Left lobe of liver (tissue), 2 donors: ENCODE results near the gene AFF1. TPM values are rescaled to one million over a fixed set of nuclear protein-coding genes. Genes with fewer than 3 reads are reported as not detected.
"Not testable (repeated sequence)": the region's sequence is repeated elsewhere in the genome, so short reads cannot be mapped to it uniquely, and the experiment has no call there.

ENCODE experiments used
- ATAC-seq: fragments of 200-7000 bp; cut with Tn5 transposase; one replicate; pipeline ENCODE4 v1.9.1; 2020; ENCODE audit warnings: mild to moderate bottlenecking, moderate library complexity
- DNase-seq: peaks from one replicate; pipeline ENCODE4 v3.0.0-alpha.2; 2020; ENCODE audit warnings: low spot score
- total RNA-seq: library from RNA; stranded (reverse); gene quantifications from one replicate; pipeline ENCODE4 v1.2.1, GENCODE V29; 2021
- donor health status: DM: no; HTN: no; CAD: no; lungs with moderate emphysema.
- donor health status: DM: no; HTN: yes; CAD: no.

The AFF1 gene
- total RNA-seq, 1 donor from 2014 or later = 37.2 TPM

DNA sequence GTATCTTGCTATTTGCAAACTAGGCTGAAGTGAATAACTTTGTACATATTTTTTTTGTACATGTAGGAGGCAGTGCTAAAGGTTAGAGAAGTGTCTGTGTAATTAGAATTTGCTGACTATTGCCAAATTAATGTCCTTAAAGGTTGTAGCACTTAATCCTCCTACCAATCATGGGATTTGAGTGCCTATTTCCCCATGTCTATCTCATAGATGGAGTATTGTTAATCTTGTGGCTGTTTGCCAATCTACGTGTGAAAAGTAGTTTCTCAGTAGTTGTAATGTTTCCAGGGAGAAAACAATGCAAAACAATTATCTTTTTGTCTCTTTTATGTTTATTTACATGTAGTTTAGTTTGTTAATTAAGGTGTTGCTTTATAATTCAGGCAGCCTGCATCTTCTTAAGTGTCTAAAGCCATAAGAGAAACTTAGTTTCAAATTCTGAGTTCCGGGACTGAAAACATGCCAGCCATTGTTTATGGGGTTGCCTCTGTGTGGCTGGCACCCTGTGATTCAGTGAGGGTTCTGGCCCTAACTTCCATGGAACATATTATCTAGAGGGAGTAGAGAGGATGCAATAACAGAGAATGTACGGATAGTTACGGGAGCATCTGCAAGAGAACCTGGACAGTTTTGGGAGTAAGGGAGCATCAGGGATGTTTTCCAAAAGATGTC, 143.2 kb downstream of the AFF1 start:
- ATAC-seq = no peak
- DNase-seq = no peak

DNA sequence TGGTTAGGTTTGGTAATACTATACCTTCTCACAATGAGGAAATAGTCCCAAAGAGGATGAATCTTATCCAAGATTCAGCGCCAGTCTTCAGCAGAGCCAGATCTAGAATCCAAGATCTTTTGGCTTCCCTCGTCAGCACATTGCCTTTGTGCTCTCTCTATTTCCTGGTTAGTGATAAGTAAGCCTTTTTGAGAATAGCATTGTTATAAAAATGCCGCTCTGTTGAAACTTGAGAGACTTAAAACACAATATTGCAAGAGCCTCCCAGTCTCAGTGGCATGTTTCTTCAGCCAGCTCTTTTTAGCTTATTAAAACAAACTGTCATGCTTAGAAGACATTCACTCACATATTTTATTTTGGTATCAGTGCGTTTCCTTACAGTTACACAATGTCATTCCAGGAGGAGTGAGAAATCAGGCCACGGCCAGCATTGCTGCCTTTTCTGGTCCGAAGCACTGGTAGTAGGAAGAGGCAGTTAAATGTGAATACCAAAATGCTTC, 144.2 kb downstream of the AFF1 start:
- ATAC-seq (peak; percentile 55), DNase-seq (no peak)

DNA sequence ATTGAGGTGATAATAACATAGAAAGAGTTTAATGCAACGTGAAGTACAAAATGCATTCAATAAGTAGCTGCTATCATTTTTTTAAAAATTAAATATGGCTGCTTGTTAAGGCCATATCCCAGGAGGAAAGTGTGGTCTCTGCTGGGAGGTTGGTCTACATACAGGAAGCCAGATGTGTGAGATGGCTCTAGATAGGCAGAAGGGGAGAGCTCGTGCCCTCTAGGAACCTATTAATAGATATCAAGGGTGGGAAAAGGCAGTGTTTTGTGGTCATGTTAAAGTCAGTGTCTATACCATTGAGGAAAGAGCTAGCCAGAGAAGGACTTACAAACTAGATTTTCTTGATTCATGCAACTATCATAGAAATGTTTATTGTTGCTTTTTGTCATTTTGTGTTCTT, 145.2 kb downstream of the AFF1 start:
- ATAC-seq (no peak), DNase-seq (no peak)

DNA sequence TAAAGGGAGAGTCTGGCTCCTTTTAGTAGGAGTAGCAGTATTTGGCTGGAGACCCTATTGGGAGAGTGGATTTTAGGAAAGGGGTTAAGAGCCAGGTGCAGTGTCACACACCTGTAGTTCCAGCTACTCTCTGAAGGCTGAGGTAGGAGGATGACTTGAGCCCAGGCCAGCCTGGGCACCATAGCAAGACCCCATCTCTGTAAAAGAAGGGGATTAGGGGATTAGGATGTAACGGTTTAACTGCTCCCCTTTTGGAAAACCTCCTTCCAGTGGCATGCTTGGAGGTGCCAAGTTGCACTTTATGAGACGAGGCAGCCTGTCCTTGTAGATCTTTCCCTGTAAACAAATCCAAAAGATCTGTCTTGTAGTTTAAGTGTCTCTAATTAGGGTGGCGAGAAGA, 145.7 kb downstream of the AFF1 start:
- DNase-seq (no peak), ATAC-seq (no peak)

DNA sequence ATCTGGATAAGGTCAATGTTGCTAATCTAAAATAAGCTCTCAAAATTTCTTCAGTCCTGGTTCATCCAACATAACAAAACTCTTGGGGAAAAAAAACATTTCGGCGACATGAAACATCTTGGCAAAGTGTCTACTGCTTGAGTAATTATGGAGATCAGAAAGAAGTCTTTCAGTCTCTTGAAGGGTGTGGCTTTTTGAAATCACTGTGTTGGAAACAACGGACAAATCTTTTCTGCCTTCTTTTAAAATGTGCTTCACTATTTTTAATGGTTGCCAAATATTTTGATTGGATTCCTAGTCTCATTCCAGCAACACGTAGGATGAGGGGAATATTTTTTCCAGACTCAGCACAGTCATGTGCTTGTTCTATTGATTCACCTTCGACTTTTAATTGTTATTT, 147.0 kb downstream of the AFF1 start:
- DNase-seq = no peak
- no peak for ATAC-seq

DNA sequence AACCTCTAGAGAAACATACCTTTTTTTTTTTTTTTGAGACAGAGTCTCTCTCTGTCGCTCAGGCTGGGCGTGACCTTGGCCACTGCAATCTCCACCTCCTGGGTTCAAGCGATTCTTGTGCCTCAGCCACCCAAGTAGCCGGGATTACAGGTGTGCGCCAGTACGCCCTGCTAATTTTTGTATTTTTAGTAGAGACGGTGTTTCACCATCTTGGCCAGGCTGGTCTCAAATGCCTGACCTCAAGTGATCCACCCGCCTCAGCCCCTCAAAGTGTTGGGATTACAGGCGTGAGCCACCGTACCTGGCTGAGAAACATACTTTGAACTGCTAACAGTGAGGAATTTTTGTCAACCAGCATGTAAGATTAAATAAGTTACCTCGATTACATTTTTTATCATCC, 150.9 kb downstream of the AFF1 start:
- not testable (repeated sequence) for ATAC-seq, DNase-seq

DNA sequence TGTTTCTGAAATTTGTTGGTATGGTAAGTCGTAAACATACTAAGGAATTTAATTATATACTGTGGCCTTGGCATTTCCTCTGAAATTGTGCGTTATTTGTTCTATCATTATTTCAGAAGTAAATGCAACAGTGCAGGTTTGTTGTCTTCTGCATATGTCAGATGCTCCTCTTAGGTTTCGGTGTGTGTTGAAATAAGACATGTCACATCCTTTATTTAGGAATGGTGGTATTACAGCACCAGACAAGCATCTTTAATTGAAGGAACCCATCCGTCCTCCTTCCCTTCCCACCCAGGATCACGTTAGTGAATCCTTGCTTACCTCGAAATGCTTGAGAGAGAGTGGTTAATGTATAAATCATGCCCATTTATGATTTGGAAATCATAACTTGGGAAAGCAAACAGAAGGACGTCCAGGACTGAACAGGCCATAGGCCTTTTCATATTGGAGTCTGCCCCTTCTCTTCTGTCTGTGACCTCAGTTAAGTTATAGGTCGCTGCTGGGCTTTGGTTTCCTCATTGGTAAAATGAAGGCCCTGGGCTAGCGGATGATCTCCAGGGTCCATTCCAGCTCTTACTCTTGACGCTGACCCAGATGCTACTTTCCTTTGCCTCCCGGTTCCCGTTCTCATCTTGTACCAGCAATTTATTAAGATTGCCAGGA, 151.5 kb downstream of the AFF1 start:
- DNase-seq (no peak), ATAC-seq (no peak)

DNA sequence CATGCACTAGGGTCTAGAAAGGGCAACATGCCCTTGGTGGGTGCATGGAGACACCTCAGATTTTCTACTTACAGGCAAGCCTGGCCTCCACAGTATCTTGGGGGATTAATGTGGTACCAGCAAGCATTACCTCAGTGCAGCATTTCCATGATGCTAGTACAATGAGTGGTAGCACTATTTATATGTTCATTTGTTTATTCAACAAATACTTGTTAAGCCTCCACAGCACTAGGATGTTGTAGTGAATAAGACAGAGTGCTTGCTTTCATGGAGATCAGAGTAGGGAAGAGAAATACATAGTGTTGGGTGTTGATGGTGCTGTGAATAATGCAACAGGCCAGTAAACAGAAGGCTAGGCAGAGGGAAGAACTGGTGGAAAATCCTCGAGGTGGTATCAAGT, 152.2 kb downstream of the AFF1 start:
- DNase-seq = no peak
- no peak for ATAC-seq

DNA sequence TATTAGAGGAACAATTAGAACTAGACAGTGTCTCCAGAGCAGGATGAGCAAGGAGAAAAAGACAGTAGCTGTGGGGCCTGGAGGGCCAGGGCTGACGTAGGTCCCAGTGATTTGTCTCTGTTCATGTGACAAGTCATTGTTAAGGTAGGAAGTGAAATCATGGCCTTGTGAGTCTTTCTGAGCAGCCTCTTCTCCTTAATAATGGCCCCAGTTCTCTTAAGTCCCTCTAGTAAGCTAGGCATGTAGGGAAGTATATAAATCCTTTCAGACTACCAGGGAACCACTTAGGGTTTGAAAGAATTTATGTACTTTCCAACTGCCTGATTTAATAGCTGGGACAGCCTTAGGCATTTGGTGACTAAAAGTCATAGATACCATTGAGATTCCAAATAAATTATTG, 152.6 kb downstream of the AFF1 start:
- DNase-seq (no peak), ATAC-seq (peak; percentile 44)

DNA sequence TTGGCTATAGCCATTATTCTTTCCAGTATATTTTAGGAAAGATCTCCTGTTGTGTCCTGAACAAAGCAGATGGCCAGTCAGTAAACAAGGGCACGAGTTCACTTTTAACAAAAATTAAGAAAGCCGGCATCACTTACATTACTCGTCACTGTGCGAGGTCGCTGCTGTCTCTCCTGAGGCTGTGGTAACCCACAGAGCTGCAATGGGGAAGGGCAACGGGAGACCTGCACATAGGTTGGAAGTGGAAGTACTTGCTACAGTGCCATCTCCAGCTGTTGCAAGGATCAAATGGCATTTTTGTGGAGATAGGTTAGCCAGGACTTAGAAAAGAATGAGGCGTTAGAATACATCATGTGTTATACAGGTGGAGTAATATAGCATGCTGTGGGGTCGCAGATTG, 153.4 kb downstream of the AFF1 start:
- DNase-seq = no peak
- no peak for ATAC-seq

DNA sequence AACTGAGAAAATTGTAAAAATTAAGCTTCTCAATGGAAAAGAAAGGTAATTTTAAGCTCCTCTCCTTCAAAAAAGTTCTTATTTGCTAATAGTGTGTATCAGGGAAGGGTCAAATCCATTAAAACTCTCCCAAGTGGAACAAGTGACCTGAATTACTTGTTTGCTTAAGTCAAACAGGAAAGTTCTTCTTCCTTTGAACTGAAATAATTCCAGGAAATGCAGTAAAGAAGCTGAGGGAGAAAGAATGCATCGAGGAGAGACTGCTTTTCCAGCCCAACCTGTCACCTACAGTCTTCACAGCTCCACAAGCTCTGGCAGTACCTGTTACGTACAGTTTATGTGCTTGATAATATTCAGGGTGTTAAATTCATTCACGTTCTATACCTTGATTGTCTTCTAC, 154.6 kb downstream of the AFF1 start:
- DNase-seq (no peak), ATAC-seq (no peak)

DNA sequence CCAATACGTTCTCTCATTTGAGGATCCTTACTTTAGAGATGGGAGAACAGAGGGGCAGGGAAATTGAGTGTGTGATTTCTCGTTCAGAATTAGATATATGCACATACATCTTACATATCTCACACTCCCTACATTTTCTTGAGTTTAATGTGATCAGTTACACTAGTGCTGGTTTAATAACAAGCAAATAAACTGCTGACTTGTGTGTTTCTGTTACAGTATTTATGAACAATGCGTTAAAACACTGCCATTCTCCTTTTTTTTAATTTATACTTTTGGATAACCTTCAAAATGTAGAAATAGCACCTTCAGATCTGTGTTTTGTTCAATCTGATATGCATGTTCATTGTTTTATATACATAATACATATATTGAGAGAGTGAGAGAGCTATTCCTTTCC, 155.5 kb downstream of the AFF1 start:
- DNase-seq = no peak
- ATAC-seq = no peak

DNA sequence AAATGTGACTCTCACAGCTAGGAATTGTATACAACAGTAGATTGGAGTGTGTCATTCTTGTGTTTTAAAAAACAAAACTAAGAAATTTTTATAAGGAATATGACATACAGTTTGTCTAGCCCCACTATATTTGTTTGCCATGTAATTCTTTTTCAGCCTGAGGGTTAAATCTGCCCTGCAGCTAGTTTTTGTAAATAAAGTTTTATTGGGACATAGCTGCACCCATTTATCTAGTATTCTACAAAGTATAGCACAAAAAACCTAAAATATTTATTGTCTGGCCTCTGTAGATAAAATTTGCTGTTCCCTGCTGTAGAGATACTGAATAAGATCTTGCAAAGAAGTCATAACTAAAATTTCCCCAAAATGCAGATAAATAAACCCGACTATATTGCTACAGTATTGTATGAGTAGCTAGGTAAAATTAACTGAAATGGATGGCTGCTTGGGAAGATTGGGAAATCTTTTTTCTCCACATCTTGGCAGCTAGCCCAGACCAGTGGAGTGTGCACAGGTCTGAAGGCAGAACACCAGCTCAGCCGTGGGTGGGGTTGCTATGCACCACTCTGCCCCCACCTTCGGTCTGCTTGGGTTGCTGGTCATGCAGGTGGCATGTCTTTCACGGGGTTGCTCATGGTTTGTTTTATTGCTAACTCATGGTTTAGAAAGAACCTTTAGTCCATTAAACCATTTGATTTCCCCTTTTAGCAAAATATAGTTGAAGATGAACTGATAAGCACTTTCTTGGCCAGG, 157.8 kb downstream of the AFF1 start:
- peak; percentile 87 for ATAC-seq
- DNase-seq = peak; percentile 79

DNA sequence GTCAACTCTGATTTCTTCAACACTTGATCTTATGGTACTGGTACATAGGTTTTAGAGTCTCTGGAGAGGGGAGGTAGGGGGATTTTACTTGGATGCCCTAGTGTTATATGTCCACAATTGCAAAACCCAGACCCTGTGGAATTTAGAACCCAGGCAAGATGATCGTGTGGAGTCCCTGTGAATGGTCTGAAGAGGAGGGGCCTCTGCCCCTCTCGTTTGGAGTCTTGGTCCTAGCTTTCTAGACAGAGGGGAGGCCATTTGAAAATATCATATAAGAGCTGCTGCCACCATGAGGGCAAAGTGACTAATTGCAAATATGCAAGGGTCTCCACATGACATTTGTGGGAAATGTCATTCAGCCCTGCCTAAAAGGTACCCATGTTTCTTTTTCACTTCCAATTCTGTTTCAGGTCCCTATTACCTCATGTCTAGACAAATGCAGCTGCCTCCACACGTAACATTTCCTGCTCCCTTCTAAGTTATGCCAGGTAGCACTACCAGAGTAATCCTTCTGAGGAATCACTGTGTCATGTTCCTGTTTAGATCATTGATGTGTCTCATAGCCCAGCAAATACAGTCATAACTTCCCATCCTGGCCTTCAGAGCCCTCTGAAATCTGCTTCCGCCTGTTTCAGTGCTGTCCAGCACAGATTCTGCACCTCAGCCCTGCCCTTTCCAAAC, 158.8 kb downstream of the AFF1 start:
- ATAC-seq (peak; percentile 71), DNase-seq (no peak)

DNA sequence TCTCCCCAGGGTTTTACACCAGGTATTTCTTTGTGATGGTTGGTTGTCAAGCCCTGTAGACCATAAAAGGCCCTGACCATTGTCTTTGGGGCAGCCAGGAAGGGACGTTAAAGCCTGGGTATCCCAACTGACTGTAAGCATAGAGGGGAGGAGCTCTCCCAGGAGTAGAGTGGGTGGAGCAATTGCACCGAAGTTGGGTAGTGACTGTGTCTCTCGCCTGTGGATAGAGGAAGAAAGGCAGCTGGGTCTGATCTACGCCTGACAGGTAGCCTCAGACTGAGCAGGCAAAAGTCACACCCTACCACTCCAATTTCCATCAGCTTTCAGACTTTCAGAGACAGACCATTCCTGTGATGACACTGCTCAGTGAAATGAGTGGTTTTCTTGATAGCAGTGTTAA, 162.3 kb downstream of the AFF1 start:
- ATAC-seq (no peak), DNase-seq (no peak)

DNA sequence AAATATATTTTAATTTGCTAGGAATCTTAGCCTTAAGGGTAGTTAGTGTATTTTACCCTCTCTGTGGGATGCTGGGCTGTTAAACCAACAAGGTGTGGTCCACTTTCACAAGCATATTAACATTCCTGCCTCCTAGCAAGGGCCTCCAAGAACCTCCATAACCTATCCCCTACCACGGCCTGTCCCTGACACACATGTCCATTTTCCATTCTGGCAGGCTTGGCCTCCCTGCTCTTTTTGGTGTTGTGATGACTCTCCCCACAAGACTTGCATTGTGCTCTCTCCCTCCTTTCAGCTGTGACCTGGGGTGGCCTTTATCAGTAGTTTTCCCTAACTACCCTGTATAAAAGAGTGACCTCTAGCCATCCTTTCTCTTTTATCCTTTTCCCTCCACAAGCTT, 165.4 kb downstream of the AFF1 start:
- no peak for DNase-seq
- ATAC-seq = no peak

DNA sequence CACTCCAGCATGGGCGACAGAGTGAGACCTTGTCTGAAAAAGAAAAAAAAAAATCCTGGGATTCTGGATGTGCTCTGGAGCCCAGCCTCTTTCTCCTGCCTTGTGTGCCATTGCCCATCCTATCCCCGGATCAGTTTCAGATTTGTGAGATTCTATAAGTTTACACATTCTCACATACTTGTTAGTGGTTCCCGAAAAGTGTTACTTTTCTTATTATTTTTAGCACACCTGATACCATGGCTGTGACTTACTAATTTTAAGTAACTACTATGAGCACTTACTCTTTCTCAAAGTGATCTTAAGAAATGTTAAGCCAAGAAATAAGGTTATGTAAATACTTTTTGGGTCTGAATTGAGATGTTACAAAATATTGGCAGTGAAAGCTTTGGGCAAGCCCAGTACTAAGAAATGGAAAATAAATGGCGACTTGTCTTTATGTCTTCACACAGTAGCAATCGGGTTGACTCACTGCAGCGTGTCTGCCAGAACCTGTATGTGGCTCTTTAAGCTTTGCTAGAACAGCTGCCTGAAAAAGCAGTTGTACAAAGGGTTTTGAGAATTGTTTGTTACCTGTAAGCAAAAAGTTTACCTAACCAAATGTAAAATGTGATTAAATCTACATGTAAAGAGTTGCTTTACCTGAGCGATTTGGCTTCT, 166.9 kb downstream of the AFF1 start:
- no peak for ATAC-seq
- no peak for DNase-seq

DNA sequence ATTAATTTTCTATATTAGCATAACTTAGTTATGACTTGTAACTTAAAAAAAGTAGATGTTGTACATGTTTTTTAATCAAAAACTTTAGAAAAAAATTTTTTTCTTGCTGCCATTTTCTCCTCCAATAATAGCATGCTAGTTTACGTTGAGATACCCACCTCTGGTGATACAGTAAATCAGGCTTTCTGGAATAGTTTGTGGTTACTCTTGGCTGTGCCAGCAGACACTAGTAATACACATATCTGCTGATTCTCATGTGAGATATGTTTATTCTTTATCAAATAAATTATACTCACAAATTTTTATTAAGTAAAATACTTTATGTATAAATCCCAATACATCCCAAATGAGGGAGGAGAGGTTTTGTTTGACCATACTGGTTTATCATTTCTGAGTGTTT, 168.3 kb downstream of the AFF1 start:
- DNase-seq = no peak
- ATAC-seq = no peak

DNA sequence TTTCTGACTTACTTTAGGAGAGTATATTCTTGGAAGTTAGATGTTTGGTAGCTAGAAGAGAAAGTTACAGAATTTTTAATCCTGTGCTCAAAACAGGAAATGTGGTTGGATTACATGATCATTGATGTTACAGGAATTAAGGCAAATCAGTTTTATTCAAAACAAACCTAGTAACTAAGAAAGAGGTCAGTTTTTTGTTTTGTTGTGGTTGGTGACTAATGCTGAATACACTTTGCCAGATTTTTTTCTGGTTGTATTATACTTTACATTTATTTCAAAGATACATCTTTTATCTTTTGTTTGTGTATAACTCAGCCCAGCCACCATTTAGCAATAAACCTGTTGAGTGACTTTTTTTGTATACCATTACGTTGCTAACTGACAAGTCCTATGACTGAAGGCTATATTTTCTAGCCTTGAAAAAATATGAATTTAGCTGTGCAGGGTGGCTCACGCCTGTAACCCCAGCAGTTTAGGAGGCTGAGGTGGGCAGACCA, 168.9 kb downstream of the AFF1 start:
- DNase-seq = no peak
- ATAC-seq = no peak

DNA sequence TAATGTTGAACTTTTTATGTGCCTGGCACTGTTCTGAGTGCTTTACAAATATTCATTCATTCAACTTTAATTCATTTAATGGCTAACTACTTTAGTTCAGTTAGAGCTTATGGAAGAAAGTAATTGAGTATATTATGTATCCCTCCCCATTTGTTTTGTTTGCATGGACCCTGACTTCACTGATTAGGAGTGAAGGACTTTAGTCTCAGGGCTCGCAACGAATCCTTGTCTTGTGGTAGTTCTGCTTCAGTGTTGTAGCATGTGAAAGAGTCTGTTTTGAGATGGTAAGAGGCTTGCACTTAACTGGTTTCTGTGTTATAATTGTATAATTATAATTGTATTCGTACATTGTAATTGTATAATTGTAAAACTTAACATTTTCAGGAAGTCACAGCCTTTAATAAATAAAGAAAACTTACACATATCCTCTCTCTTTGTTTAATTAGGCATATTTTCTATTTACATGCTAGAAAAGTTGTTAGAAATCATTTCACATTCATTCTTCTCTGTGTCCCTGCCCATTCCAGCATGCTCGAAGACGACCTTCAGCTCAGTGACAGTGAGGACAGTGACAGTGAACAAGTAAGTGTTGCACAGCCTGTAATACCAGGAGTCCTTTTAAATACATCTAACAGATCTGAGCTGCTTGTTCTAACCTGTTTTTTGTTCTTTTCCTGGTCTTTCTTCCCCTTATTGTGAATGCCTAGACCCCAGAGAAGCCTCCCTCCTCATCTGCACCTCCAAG, 170.5 kb downstream of the AFF1 start:
- DNase-seq (no peak), ATAC-seq (peak; percentile 83)
